ENCODE measurements around the gene KRTAP2-1. TPM values are rescaled to one million over a fixed set of nuclear protein-coding genes. Genes with fewer than 3 reads are reported as not detected.
"Not testable (repeated sequence)": the region's sequence is repeated elsewhere in the genome, so short reads cannot be mapped to it uniquely, and the experiment has no call there.

Gene KRTAP2-1, protein sequence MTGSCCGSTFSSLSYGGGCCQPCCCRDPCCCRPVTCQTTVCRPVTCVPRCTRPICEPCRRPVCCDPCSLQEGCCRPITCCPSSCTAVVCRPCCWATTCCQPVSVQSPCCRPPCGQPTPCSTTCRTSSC
- total RNA-seq (not detected), polyA plus RNA-seq (not detected)

DNA sequence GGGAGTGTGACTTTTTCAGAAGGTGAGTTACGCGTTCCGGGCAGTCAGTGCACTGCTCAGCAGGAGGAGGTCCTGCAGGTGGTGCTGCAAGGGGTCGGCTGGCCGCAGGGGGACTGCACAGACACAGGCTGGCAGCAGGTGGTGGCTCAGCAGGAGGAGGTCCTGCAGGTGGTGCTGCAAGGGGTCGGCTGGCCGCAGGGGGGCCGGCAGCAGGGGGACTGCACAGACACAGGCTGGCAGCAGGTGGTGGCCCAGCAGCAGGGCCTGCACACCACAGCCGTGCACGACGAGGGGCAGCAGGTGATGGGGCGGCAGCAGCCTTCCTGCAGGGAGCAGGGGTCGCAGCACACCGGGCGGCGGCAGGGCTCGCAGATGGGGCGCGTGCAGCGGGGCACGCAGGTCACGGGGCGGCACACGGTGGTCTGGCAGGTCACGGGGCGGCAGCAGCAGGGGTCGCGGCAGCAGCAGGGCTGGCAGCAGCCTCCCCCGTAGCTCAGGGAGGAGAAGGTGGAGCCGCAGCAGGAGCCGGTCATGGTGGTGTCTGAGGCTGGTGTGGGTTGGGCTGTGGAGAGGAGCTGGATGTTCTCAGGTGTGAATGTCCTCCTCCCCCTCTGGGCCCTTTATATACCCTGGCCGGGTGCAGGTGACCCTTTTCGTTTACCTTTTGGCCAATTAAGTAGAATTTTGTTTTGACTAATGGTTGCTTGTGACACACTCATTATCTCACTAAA is at the start of gene KRTAP2-1:
Gene KRTAP2-1 (minus strand): TSS at position 582 of the 731 bp plus-strand sequence. CDS start 49 bp downstream, at position 533.
- H3K9me3 ChIP-seq; H3K27ac ChIP-seq; DNase-seq; ATAC-seq; H3K4me1 ChIP-seq; FAIRE-seq; H3K4me3 ChIP-seq; H3K27me3 ChIP-seq; intact Hi-C loops (cut with DNase I); H3K36me3 ChIP-seq: not testable (repeated sequence)
- WGBS, 2 donors, result 38 to 48% methylated on average over 7 to 10 of the region's 33 CpGs

DNA sequence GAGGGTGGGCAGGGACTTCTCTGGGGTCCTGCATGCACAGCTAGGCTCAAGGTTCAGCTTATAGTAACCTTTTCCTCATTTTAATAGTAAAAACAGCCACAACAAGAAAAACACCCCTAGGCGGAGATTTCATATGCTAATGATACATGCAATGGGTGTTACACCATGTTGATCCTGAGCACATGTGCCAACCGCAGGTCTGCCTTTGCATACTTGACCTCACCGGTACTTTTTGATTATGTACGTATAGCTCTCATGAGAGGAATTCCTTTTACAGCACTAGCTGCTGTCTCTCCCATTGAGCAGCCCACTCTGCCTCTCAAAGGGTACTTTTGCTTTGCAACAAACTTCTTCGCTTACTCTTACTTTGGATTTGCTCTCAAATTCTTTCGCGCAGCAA is 48.9 kb upstream of the KRTAP2-1 start:
- no peak for FAIRE-seq
- H3K4me3 ChIP-seq, result no peak overlapping the region
- no peaks in the 10 kb centered on the region for H3K4me1 ChIP-seq
- no peak for ATAC-seq
- TF ChIP-seq, protein P1, sequence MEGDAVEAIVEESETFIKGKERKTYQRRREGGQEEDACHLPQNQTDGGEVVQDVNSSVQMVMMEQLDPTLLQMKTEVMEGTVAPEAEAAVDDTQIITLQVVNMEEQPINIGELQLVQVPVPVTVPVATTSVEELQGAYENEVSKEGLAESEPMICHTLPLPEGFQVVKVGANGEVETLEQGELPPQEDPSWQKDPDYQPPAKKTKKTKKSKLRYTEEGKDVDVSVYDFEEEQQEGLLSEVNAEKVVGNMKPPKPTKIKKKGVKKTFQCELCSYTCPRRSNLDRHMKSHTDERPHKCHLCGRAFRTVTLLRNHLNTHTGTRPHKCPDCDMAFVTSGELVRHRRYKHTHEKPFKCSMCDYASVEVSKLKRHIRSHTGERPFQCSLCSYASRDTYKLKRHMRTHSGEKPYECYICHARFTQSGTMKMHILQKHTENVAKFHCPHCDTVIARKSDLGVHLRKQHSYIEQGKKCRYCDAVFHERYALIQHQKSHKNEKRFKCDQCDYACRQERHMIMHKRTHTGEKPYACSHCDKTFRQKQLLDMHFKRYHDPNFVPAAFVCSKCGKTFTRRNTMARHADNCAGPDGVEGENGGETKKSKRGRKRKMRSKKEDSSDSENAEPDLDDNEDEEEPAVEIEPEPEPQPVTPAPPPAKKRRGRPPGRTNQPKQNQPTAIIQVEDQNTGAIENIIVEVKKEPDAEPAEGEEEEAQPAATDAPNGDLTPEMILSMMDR (IDR thresholded peaks at IDR 0.05), result no peak
- no peak overlapping the region for H3K27ac ChIP-seq
- no peaks in the 10 kb centered on the region for H3K36me3 ChIP-seq
- DNase-seq, result no peak
- intact Hi-C loops (cut with DNase I), result no loop called here
- no peaks in the 10 kb centered on the region for H3K27me3 ChIP-seq
- no peaks in the 10 kb centered on the region for H3K9me3 ChIP-seq
- 72 to 81% methylated on average over 7 of the region's 7 CpGs for WGBS, 2 donors

DNA sequence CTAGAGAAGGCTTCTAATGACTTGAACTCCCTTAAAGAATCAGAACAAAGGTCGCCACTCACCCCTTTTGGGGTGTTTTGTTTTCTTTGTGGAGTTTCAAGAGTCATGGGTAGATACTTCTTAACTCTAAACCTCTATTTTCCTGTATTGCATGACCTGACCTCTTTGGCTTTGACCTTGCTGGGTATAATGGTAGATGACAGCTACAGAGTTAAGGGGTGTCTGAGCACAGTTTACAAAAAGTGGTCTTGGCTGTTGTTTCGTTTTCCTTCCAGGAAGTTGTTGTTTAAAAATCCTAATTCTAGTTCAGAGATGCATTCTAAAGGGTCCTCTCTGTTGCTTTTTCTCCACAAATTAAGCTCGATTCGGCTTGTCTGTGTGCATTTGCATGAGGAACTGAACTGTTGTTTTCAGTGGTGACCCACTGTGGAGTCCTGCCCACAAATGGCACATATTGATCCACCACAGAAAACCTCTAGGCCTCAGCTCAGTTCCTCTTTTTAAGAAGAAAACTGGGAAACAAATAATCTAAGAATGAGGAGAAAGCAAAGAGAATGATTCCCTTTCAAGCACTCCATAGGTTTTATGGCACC is 41.7 kb upstream of the KRTAP2-1 start:
- H3K27me3 ChIP-seq; H3K36me3 ChIP-seq; H3K4me1 ChIP-seq; FAIRE-seq; ATAC-seq; DNase-seq; H3K27ac ChIP-seq; intact Hi-C loops (cut with DNase I); H3K4me3 ChIP-seq; H3K9me3 ChIP-seq: not testable (repeated sequence)
- 60 to 65% methylated on average over 4 of the region's 4 CpGs for WGBS, 2 donors

DNA sequence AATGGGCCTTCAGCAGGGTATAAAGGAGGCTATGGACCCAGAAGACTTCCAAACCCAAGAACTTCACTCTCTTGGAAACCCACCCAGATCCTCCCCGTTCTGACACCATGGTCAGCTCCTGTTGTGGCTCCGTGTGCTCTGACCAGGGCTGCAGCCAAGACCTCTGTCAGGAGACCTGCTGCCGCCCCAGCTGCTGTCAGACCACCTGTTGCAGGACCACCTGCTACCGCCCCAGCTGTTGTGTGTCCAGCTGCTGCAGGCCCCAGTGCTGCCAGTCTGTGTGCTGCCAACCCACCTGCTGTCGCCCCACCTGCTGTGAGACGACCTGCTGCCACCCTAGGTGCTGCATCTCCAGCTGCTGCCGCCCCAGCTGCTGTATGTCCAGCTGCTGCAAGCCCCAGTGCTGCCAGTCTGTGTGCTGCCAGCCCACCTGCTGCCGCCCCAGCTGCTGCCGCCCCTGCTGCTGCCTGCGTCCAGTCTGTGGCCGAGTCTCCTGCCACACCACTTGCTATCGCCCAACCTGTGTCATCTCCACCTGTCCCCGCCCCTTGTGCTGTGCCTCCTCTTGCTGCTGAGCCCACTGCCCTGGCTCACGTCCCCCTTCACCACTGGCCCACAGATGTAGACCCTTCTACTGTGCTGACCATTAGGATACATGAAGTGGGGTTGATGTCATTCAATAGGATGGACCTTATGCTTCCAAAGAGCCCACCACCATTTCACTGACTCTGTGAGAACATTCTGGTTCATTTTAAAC is 37.2 kb upstream of the KRTAP2-1 start, which contains the start of gene KRTAP4-7:
Gene KRTAP4-7 (plus strand): TSS at position 51 of the 757 bp plus-strand sequence. CDS start 57 bp downstream, at position 108.
- intact Hi-C loops (cut with DNase I); H3K4me1 ChIP-seq; H3K36me3 ChIP-seq; ATAC-seq; H3K27me3 ChIP-seq; H3K27ac ChIP-seq; FAIRE-seq; H3K9me3 ChIP-seq; DNase-seq; H3K4me3 ChIP-seq: not testable (repeated sequence)
- WGBS, 2 donors, result 59 to 64% methylated on average over 9 to 14 of the region's 14 CpGs

DNA sequence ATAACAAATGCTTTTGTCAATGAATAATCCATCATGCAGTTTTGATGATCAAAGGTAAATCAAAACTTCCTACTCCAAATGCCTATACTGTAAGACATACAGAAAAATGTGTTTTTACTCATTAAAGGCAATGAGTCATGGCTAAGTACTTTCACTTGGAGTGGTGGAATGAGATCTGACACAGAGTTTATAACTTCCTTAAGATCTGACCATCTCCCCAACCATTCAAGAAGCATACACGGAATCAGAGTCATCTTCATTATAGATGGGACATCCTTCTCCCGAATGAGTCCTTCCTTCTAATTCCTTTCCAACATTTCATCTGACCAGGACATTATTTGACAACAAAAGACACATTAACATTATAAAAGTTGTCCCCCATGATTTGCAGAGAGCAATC is 36.3 kb upstream of the KRTAP2-1 start:
- H3K27ac ChIP-seq; ATAC-seq; H3K36me3 ChIP-seq; H3K9me3 ChIP-seq; H3K27me3 ChIP-seq; DNase-seq; H3K4me1 ChIP-seq; intact Hi-C loops (cut with DNase I); FAIRE-seq; H3K4me3 ChIP-seq: not testable (repeated sequence)
- WGBS, 2 donors, result 45 to 56% methylated on average over 2 of the region's 2 CpGs

DNA sequence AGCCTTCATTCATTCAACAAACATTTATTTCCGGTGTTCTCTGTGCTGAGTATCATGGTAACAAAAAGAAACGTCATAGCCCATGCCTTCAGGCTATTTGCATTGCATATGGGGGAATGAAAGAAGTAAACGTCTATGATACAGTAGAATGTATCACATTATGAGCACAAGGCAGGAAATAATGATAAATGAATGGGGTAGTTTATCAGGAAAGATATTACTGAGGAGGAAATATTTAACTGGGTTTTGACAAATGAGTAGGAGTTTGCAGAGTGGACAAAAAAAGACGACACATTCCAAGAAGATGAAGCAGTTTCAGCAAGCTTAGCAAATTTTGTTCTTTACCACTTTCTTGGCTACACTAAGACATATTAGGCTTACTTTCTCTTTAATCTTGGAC is 35.5 kb upstream of the KRTAP2-1 start:
- DNase-seq (no peak), FAIRE-seq (no peak), ATAC-seq (no peak)
- no peaks in the 10 kb centered on the region for H3K4me1 ChIP-seq
- no peaks in the 10 kb centered on the region for H3K27me3 ChIP-seq
- no peaks in the 10 kb centered on the region for H3K9me3 ChIP-seq
- no peaks in the 10 kb centered on the region for H3K36me3 ChIP-seq
- H3K27ac ChIP-seq, result no peak overlapping the region
- intact Hi-C loops (cut with DNase I), result no loop called here
- WGBS, 2 donors, result 37 to 40% methylated on average over 4 of the region's 4 CpGs
- TF ChIP-seq, protein P1 (IDR thresholded peaks at IDR 0.05), result no peak
- H3K4me3 ChIP-seq, result no peak overlapping the region

Measured in pancreas (tissue), 10 donors.